Measurements from ENCODE around the gene AVPR2. TPM values are rescaled to one million over a fixed set of nuclear protein-coding genes. Genes with fewer than 3 reads are reported as not detected.

Gene AVPR2
- total RNA-seq, 4 donors from 2014 or later, result 1.2 to 7.6 (median 4.5) TPM

DNA sequence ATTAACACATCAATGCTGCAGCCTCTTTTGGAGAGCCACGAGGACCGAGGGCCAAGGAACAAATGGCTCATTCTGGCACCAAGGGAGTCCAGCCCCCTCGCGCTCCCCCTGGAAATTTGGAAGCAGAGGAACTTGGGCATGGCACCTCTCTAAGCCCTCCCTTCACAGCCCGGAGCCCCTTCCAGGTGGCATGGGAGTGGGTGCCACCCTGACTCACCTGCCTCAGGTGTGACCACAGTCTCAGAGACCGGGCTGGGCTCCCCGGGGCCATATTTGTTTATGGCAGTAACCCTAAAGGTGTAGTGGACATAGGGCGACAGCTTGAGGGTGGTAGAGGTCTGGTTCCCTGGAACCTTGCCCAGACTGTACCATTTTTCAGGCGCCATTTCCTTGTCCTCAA lies 37.3 kb upstream of the AVPR2 start:
- WGBS, result 89% methylated on average over 5 of the region's 9 CpGs
- DNase-seq (ENCODE audit: extremely low spot score), result no peak
- no peaks in the 10 kb centered on the region for H3K9me3 ChIP-seq
- H3K4me3 ChIP-seq, result no peak overlapping the region
- no peaks in the 10 kb centered on the region for H3K4me1 ChIP-seq
- no peak overlapping the region for H3K27ac ChIP-seq (replicated peaks in 1 of 4)
- intact Hi-C loops (cut with DNase I), result no loop called here
- peaks cover 0 to 15% (median 0%) of the 10 kb centered on the region in 4 donors for H3K27me3 ChIP-seq
- TF ChIP-seq CTCF (IDR thresholded peaks at IDR 0.05) (no peak), EP300 (IDR thresholded peaks at IDR 0.05) (no peak), POLR2AphosphoS5 (IDR thresholded peaks at IDR 0.05) (no peak), POLR2A (IDR thresholded peaks at IDR 0.05; ENCODE audit: low read depth) (no peak)
- peaks cover 0 to 8% (median 0%) of the 10 kb centered on the region in 4 donors for H3K36me3 ChIP-seq

GRCh38 chrX:153867671-153868070 lies 36.8 kb upstream of the AVPR2 start:
- Histone ChIP-seq H3K9me3 (no peaks in the 10 kb centered on the region), H3K36me3 (peaks cover 0 to 8% (median 0%) of the 10 kb centered on the region in 4 donors), H3K4me3 (no peak overlapping the region), H3K27me3 (peaks cover 0 to 15% (median 0%) of the 10 kb centered on the region in 4 donors), H3K27ac (replicated peaks in 1 of 4) (no peak overlapping the region), H3K4me1 (no peaks in the 10 kb centered on the region)
- 92% methylated on average over 13 of the region's 13 CpGs for WGBS
- TF ChIP-seq CTCF (IDR thresholded peaks at IDR 0.05) (no peak), POLR2AphosphoS5 (IDR thresholded peaks at IDR 0.05) (no peak), EP300 (IDR thresholded peaks at IDR 0.05) (no peak), POLR2A (IDR thresholded peaks at IDR 0.05; ENCODE audit: low read depth) (no peak)
- intact Hi-C loops (cut with DNase I), result no loop called here
- no peak for DNase-seq (ENCODE audit: extremely low spot score)

DNA sequence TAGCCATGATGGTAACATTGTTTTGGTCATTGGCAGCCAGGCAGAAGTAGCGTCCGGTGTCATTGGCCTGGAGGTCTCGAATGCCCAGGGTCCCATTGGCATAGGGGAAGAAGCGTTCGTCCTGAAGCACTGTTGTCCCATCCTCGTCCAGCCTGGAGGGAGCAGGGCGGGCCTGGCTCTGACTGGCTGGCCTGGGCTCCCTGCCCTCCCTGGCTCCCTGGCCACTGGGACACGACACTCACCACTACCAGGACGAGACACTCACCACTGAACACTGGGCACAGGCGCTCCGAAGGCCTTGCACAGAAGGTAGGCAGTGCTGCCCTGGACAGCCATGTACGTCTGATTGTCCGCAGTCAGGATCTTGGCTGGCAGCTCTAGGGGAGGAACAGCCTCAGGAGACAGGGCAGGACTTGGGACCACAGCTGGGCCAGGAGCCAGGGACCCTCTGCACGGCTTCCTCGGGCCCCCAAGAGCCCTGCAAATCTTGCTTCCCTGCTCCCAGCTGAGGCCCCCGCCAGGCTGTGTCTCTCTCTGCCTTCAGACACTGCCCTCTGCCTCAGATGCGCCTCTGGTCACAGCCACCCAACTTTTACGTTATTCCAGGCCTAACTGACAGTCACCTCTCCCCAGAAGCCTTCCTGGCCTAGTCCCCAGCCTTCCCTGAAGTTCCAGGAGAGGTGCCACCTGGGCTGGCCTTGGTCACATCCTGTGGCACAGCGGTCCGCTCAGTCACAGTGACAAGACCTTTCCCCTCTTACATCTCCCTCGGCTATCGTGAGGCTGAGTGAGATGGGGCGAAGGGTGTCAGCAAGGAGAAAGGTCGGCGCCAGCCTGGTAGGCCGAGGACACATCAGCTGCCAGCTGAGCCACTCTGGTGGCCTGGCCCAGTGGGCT lies 35.6 kb upstream of the AVPR2 start:
- TF ChIP-seq CTCF (IDR thresholded peaks at IDR 0.05) (no peak), POLR2A (IDR thresholded peaks at IDR 0.05; ENCODE audit: low read depth) (no peak), EP300 (IDR thresholded peaks at IDR 0.05) (no peak), POLR2AphosphoS5 (IDR thresholded peaks at IDR 0.05) (no peak)

DNA sequence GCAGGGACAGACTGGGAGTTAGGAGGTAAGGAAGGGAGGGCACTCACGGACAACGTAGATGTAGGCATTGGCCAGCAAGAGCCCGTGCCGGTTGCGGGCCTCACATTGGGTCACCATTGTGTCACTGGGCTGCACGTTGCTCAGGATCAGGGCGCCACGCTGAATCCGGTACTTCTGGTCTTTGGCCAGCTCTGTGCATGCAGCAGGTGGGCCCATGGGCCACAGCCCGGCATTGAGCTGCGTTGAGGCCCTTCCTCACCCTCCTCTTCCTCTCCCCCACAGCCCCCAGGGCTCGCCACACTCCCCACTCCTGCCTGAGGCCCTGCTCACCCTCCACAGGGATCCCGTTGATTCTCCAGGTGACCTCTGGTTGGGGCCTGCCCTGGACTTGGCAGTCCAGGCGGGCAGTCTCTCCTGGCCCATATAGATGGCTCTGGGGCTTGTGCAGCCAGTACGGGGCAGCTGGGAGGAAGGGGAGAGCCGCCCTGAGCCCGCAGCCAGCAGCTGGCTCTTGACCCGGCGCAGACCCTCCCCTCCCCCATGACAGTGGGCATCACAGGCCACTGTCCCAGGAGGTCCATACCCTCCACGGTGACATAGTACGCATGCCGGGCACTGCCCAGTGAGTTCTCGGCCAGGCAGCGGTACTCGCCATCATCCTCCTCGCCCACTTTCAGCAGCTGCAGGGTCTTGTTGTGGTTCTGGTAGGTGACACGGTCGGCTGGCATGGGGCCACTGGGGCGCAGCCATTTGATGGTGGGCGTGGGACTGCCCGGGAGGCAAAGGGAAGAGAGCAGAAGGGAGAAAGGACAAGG lies 34.8 kb upstream of the AVPR2 start:
- Histone ChIP-seq H3K4me1 (no peaks in the 10 kb centered on the region), H3K27me3 (peaks cover 0 to 15% (median 0%) of the 10 kb centered on the region in 4 donors), H3K9me3 (no peaks in the 10 kb centered on the region), H3K4me3 (no peak overlapping the region), H3K27ac (replicated peaks in 1 of 4) (no peak overlapping the region), H3K36me3 (peaks cover 0 to 8% (median 0%) of the 10 kb centered on the region in 4 donors)
- 91% methylated on average over 13 of the region's 31 CpGs for WGBS
- intact Hi-C loops (cut with DNase I), result no loop called here
- TF ChIP-seq CTCF (IDR thresholded peaks at IDR 0.05), result no peak
- no peak for TF ChIP-seq POLR2AphosphoS5 (IDR thresholded peaks at IDR 0.05)
- TF ChIP-seq POLR2A (IDR thresholded peaks at IDR 0.05; ENCODE audit: low read depth), result no peak
- TF ChIP-seq EP300 (IDR thresholded peaks at IDR 0.05), result no peak
- DNase-seq (ENCODE audit: extremely low spot score), result no peak

More for the DNA sequence above, 35.6 kb upstream of the AVPR2 start:
- Histone ChIP-seq H3K4me3 (no peak overlapping the region), H3K36me3 (peaks cover 0 to 8% (median 0%) of the 10 kb centered on the region in 4 donors), H3K27ac (replicated peaks in 1 of 4) (no peak overlapping the region), H3K27me3 (peaks cover 0 to 15% (median 0%) of the 10 kb centered on the region in 4 donors), H3K4me1 (no peaks in the 10 kb centered on the region), H3K9me3 (no peaks in the 10 kb centered on the region)
- intact Hi-C loops (cut with DNase I), result no loop called here
- no peak for DNase-seq (ENCODE audit: extremely low spot score)
- 84% methylated on average over 13 of the region's 26 CpGs for WGBS

All from esophagus muscularis mucosa (tissue), 4 donors.